GM21526 (cell line): Measurements from ENCODE around the gene MARCHF5.
A peak's percentile ranks its signal among the peaks of the same experiment; 100 is the strongest.

ENCODE experiments used
- ATAC-seq: cut with Tn5 transposase; IDR thresholded peaks from one replicate; pipeline ENCODE4 v1.9.1; 2021; ENCODE audit warnings: moderate library complexity; ENCODE audit not compliant: unreplicated experiment, low FRiP score

Gene MARCHF5, protein sequence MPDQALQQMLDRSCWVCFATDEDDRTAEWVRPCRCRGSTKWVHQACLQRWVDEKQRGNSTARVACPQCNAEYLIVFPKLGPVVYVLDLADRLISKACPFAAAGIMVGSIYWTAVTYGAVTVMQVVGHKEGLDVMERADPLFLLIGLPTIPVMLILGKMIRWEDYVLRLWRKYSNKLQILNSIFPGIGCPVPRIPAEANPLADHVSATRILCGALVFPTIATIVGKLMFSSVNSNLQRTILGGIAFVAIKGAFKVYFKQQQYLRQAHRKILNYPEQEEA

DNA sequence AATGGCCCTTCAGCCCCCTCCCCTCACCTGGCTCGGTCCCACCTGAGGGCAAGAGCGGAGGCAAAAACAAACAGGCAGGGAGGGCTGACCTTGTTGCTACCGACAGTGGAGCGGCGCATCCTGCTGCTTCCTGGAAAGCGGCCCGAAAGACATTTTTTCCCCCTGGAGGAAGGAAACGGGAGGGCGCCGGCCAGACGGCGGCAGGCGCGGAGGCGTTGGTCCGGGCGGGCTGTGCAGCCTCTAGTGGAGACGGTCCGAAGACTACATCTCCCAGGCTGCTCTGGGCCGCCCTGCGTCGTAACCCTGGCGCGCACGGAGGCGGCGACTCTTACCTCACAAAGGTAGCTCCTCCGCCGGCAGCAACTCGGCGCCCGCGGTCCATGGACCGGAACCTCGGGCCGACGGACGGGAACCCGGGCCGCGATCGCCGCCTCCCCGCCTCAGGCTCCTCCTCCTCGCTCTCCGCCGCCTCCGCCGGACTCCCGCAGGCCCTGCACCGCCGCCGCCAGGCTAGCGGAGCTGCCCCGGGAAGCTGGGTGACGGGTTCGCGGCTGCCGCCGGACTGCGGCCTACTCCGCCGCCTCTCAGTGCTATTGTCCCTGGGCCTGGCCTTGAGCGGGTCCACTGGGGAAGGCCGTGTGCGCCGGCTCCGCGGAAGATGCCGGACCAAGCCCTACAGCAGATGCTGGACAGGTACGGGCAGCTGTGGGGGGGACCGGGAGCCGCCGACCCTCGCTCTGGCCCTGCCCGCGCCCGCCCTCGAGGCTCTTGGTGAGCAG lies at the start of gene MARCHF5, which contains the start of gene CPEB3:
Gene MARCHF5, plus strand, starts transcription at position 331 of the 779 bp plus-strand sequence. Its CDS starts 328 bp downstream, at position 659.
Gene CPEB3, minus strand, starts transcription at position 242 of the 779 bp plus-strand sequence. CDS start 50,728 bp downstream, outside the sequence.
- ATAC-seq = peak; percentile 97

DNA sequence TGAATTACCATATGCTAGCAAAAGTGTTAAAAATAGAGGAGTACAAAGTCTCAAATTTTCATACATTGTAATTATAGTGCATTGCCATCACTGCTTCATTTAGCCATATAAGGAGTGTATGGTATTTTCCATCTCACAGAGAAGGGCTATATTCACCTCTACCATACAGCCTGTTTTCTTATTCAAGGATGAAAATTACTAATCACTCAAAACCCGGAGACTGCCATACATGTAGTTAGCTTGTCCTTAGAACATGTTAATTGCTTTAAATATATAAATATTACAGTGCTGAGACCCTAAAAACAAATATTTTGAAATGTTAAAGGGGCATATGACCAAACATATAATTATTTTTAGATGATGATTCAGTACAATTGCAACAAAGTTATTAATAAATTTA lies 49.5 kb upstream of the MARCHF5 start:
- ATAC-seq = no peak

DNA sequence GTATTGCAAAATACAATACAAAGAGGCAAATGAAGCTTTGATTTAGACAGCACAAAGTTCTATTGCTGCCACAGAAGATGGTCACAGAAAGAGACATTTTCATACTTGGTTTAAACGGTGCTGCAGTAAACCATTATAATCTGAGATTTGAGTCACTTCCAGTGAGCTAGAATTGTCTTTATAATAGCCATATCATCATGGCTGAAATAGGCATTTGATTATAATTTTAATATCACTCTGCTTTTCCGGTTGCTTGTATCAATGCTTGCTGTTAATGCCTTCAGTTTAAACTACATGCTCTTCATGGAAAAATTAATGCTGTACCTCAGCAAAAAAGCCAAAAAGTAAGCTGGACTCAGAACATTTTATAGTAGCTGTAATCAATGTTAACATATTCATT lies 48.6 kb upstream of the MARCHF5 start:
- ATAC-seq = no peak

DNA sequence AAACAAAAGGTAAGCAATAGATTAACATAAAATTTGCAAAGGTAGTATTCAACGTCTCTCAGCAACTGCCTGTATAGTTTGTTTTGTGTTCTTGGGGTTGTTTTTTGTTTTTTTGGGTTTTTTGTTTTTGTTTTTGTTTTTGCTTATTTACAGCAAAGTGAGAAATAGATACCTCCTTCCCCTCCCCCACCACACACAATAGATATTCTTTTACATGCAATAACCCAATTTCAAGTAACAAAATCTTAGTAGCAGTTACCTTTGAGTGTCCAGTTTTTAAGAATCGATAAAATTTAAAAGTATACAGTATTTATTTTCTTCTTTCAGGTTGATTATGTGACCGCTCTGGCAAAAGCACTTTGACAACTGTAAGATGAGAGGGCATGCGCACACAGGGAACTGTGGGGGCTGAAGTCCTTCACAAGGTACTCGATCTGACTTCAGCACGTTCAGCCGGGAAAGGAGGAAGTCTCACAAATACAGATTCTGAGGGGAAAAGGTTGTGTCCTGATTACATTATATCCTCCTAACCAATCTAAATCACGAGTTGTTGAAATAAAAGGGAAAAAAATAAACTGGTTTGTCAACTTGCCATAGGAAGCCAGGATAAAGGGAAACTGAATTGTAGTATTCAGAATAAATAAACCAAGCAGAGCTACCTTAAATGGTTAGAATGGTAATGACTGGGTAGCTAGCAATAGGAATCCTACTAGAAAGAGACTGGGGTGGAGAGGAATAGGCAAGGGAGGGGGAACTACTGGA lies 47.9 kb upstream of the MARCHF5 start:
- no peak for ATAC-seq

DNA sequence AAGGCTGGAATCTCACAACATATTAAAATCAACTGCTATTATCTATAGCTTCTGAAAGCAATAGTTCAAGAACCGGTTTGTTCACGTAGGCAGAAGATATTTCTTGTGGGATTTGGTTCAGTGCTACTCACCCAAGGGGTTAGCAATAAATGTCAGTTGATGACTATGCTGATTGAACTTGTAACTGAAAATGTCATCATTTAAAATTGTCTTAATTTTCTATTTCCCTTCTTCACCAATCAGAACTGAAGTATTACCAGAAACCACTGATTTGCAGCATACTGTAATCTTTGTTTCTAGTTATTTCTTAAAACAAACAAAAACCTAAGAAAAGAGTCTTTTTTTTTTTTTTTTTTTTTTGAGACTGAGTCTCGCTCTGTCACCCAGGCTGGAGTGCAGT lies 46.2 kb upstream of the MARCHF5 start:
- ATAC-seq = no peak

DNA sequence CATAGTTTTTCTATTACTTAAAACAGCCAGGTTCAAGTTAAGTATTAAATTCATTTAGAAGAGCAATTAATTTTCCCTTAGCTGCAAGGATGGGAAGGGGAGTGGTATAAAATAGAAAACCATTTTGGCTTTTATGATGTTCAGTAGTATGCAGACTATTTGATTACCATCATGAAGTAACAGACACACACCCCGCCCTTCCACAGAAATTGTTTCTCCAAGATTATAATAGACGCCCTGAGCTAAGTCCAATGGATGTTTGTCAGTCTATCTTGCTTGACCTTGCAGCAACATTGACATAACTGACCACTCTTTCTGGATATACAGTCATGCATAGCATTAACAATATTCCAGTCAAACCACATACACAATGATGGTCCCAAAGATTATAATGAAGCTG lies 42.4 kb upstream of the MARCHF5 start:
- no peak for ATAC-seq

DNA sequence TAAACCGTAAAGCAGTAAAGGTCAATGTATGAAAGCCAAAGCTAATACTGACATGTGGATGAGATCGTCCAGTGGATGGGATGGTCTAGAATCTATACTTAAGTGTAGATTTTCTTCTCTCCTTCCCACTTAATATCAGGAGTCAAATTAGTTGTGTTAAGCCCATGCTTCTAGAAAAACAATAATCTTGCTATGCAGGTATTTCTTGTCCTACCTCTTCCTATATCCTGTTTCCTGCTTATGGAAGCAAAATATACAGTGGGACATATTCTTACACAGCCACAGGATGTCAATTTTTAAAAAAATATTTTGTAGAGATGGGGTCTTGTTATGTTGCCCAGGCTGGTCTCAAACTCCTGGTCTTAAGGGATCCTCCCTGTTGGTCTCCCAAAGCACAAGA lies 27.6 kb upstream of the MARCHF5 start:
- no peak for ATAC-seq

DNA sequence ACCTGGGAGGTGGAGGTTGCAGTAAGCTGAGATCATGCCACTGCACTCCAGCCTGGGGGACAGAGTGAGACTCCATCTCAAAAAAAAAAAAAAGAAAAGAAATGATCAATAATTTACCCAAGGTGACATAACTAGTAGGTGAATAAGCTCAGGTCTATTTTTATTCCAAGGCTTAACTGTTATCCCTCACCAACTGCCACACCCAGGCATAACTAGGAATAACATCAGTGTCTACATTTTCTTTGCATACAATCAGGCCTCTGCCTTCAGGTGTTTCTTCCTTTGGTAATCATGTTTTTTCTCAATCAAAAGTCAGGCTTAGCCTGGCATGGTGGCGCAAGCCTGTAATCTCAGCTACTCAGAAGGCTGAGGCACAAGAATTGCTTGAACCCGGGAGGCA lies 26.7 kb upstream of the MARCHF5 start:
- no peak for ATAC-seq

DNA sequence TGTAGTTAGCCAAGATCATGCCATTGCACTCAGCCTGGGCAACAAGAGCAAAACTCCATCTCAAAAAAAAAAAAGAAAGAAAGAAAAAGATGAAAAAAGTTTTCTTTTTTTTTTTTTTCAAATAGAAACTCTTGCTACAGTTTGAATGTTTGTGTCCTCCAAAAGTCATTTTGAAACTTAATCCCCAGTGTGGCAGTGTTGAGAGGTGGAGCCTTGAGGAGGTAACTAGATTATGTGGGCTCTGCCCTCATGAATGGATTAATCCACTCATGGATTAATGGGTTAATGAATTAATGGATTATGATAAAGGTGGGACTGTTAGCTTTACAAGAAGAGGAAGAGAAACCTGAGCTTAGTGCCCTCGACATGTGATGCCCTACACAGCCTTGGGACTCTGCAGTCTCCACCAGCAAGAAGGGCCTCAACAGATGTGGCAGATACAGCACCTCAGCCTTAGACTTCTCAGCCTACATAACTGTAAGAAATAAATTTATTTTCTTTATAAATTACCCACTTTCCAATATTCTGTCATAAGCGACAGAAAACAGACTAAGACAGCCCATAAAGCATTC lies 25.2 kb upstream of the MARCHF5 start:
- ATAC-seq = no peak

DNA sequence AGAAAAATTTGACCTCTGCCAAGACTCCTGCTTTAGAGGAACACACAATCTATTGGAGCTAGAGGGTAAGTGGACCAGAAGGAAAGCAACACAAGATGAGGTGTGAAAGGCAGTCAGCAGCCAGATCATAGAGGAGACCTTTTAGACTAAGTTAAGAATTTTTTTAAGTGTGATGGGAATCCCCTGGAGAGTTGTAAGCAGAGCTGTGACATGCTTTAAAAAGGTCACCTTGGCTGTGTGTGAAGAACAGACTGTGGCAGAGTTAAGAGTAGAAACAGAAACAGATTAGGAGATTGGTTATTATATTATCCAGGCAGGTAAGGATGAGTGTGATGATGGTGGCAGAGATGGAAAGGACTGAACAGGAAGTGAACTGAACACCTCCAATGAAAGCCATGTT lies 23.6 kb upstream of the MARCHF5 start:
- no peak for ATAC-seq

DNA sequence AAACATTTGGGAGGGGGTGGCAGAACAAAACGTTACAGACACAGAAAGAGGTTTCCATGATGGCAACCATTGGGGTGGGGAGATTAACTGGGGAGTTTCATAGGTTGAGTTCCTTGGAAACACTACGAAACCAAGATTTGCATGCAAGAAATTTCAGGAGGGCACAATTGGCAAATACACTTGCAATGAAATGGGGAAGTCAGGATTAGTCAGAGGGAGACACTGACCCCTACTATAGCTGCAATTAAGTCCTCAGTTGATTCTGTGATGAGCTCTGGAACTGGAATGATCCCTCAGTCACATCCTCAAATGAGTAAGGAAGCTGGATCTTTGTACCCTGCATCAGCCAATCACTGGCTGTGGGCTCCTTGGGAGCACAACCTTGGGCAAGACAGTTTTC lies 22.2 kb upstream of the MARCHF5 start:
- no peak for ATAC-seq

DNA sequence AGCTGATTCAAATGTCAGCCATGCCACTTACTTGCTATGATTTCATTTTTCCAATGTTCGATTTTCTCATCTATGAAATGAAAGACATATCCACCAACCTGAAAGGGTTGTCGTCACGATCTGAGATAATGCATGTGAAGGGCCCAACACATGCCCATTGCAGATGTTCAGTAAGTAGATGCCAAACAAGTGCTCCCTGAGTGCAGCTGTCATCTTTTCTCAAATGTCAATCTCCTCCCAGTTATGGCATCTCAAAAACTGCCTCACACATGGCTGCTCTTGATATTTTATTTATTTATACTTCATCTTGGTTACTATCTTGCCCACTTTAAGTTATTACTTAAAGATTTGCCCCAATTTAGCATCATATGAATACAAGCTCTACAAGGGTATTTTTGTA lies 16.9 kb upstream of the MARCHF5 start:
- no peak for ATAC-seq

DNA sequence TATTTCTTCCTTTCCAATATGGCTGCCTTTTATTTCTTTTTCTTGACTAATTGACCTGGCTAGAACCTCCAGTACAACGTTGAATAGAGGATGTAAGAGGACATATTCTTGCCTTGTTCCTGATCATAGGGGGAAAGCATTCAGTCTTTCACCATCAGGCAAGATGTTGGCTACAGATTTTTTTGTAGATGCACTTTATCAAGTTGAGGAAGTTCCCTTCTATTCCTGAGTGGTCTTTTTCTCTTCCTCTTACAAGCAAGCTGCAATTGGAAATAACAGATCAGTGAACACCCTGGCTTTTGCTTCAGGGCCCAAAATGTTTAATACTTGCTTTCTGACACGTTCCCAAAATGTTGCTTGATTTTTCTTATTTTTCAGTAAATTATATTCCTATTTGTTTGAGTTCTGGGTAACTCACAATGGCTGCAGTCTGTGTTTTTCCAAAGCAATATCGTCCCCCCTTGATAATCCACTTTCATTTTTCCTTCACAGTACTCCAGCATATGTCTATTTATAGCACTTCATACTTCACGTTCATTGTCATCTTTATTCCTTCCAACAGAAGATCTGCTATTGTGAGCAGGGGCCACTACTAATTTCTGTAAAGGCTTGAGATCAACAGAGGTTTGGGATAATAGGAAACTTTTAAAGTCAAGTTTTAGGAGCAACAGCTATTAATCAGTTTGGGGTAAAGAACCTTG lies 11.8 kb upstream of the MARCHF5 start:
- ATAC-seq = no peak

DNA sequence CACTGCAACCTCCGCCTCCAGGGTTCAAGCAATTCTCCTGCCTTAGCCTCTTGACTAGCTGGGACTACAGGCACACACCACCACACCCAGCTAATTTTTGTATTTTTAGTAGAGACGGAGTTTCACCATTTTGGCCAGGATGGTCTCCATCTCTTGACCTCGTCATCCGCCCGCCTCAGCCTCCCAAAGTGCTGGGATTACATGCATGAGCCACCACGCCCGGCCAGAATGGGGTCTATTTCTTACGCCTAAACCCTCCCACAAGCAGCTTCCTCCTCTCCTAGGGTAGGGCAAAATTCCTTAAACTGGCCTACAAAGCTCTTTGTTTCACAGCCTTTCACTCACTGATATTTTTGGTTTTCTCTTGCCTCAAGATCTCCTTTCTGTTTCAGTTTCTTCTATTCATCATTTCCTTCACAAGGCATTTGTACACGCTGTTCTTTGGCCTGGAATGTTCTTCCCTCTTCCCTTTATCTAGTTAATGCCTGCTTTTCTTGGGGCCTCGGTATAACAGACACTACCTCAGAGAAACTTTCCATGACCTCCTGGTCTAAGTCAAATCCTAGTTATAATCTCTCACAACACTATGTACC lies 6.8 kb upstream of the MARCHF5 start:
- ATAC-seq = no peak

DNA sequence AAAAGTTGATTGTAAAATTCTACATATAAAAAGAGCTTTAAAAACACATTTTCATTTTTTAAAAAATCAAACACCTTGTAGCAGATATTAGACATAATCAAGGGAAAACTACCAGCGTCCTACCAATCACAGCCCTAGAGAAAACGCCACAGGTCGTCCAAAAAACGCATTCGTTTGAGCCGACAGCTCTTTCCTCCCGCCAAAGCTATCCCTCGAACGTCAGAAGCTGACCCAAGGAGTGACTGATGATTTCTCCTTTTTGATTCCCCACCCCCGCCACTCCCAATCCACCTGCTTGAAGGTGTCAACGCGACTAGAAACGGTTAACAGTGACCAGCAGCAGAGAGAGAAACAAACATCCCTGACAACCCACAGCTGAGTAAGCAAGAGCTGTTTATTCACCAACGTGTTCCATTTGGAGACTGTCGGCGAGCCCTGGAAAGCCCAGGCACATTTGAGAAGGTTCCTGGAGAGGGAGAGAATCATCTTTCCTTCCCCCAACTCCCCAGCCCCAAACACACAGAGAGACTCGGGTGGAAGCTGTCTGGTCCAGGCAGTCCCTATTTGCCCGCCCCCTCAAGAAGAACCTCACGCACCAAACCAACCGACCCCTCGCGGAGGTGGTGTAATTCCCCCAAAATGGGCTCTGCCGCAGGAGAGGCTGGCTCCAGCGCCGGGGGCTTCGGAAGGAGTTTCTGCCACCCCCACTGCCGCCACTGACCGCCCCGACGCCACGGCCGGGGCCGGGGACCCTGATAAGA lies 711 bp upstream of the MARCHF5 start:
- peak; percentile 18 for ATAC-seq

DNA sequence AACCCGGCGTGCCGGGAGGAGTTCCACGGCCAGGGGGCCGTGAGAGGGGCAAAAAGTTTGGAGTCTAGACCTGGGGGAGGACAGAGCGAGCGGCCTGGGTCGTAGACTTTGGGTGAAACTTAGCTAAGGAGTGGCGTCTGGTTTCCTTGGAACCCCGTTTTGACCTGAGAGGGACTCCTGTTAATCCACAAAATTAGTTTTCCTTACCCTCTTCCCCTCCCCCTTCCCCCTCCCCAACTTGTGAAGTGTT lies 574 bp downstream of the MARCHF5 start:
- no peak for ATAC-seq

DNA sequence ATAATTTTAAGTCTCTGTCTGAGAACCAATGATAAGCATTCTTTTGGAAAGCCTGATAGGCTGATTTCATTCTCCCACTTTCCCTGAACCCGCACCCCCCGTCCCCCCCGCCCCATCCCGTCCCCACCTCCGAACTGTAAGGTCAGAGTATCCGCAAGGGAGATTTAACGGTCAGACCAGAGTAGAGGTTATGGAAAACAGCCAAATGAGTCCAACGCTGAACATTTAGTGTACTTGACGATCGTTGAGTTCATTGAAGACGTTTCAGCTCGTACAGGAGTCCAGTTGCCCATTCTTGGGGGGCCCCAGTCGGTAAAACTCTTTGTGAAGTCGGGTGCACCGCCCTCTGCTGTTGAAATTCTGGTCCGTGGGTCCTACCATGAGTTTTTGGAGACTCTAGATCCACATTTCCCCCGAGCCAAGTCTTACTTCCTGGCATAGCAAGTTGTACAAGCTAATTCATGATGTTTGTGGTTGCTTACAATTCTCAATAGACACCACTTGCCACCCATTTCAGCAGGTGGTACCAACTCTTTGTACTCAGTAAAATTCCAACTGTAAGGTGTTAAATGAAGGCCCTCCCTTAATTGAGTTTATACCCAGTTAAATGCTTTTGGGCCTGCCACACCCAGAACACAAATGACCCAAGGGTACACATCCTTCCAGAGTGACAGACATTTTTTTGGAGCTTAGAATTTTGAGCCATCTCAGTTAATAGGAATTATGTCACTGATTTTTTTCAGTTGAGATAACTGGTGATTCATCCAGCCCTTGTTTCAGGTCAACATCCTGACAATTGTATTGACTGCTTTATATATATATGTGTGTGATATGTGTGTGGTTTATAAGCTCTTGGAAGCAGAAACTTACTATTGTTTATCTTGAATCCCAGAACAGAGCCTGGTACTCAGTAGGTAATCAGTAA lies 1.2 kb downstream of the MARCHF5 start:
- ATAC-seq = no peak

DNA sequence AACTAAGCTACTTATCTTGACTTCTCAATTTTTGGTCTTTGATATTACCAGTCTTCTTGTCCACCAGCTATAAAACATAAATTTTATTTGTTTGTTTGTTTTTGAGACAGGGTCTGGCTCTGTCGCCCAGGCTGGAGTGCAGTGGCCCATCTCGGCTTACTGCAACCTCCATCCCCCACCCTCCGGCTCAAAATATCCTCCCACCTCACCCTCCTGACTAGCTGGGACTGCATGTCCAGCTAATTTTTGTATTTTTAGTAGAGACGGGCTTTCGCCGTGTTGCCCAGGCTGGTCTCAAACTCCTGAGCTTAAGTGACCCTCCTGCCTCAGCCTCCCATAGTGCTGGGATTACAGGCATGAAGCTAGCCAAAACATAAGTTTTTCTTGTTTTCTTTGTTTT lies 7.5 kb downstream of the MARCHF5 start:
- ATAC-seq = no peak
